HEK293 (cell line): ENCODE measurements around the gene EPHX1.

Source experiments
- ATF2 ChIP-seq: fragments of 450-650 bp; formaldehyde crosslinking; IDR thresholded peaks from 2 replicates; pipeline ENCODE4 v1.5.1; 2016; ENCODE audit warnings: missing biosample characterization, missing genetic modification characterization, low read depth
- KLF1 ChIP-seq: fragments of 450-650 bp; formaldehyde crosslinking; IDR thresholded peaks from 2 replicates; pipeline ENCODE4 v1.5.1; 2016; ENCODE audit warnings: missing biosample characterization, missing genetic modification characterization
- YY1 ChIP-seq: fragments of 450-650 bp; formaldehyde crosslinking; IDR thresholded peaks from 2 replicates; pipeline ENCODE4 v1.5.1; 2018; ENCODE audit warnings: missing biosample characterization, missing genetic modification characterization
- YY2 ChIP-seq: fragments of 450-650 bp; formaldehyde crosslinking; IDR thresholded peaks from 2 replicates; pipeline ENCODE4 v1.5.1; 2016; ENCODE audit warnings: missing biosample characterization, missing genetic modification characterization
- ZBTB7A ChIP-seq: fragments of 450-650 bp; formaldehyde crosslinking; IDR thresholded peaks from 2 replicates; pipeline ENCODE4 v1.5.1; 2016; ENCODE audit warnings: low read depth, missing biosample characterization, missing genetic modification characterization
- ZFP3 ChIP-seq: fragments of 450-650 bp; formaldehyde crosslinking; IDR thresholded peaks from 2 replicates; pipeline ENCODE4 v1.5.1; 2016; ENCODE audit warnings: low read depth, missing biosample characterization, missing genetic modification characterization
- ZNF133 ChIP-seq: fragments of 450-650 bp; formaldehyde crosslinking; IDR thresholded peaks from 2 replicates; pipeline ENCODE4 v1.5.1; 2016; ENCODE audit warnings: missing biosample characterization, missing genetic modification characterization
- ZNF776 ChIP-seq: fragments of 450-650 bp; formaldehyde crosslinking; IDR thresholded peaks from 2 replicates; pipeline ENCODE4 v1.5.0; 2017; ENCODE audit warnings: missing biosample characterization, missing genetic modification characterization, borderline replicate concordance
- TF ChIP-seq, protein P1 (sequence below): fragments of 450-650 bp; formaldehyde crosslinking; IDR thresholded peaks from 2 replicates; pipeline ENCODE4 v1.5.1; 2016; ENCODE audit warnings: missing biosample characterization, missing genetic modification characterization
- TF ChIP-seq, protein P2 (sequence below): fragments of 450-650 bp; formaldehyde crosslinking; IDR thresholded peaks from 2 replicates; pipeline ENCODE4 v1.5.1; 2016; ENCODE audit warnings: missing biosample characterization, missing genetic modification characterization
- TF ChIP-seq, protein P3 (sequence below): fragments of 450-650 bp; formaldehyde crosslinking; IDR thresholded peaks from 2 replicates; pipeline ENCODE4 v1.5.1; 2016; ENCODE audit warnings: missing biosample characterization, missing genetic modification characterization
- TF ChIP-seq, protein P4 (sequence below): fragments of 450-650 bp; formaldehyde crosslinking; IDR thresholded peaks from 2 replicates; pipeline ENCODE4 v1.5.1; 2017; ENCODE audit warnings: missing biosample characterization, missing genetic modification characterization

- TF ChIP-seq ZFP3 (tag by site-specific recombination) (no peak), ATF2 (tag by site-specific recombination) (no peak), KLF1 (tag by site-specific recombination) (no peak), ZNF776 (tag by site-specific recombination) (no peak), ZNF133 (tag by site-specific recombination) (no peak), YY2 (tag by site-specific recombination) (no peak), ZBTB7A (tag by site-specific recombination) (no peak), YY1 (no peak)
- TF ChIP-seq, protein P1, sequence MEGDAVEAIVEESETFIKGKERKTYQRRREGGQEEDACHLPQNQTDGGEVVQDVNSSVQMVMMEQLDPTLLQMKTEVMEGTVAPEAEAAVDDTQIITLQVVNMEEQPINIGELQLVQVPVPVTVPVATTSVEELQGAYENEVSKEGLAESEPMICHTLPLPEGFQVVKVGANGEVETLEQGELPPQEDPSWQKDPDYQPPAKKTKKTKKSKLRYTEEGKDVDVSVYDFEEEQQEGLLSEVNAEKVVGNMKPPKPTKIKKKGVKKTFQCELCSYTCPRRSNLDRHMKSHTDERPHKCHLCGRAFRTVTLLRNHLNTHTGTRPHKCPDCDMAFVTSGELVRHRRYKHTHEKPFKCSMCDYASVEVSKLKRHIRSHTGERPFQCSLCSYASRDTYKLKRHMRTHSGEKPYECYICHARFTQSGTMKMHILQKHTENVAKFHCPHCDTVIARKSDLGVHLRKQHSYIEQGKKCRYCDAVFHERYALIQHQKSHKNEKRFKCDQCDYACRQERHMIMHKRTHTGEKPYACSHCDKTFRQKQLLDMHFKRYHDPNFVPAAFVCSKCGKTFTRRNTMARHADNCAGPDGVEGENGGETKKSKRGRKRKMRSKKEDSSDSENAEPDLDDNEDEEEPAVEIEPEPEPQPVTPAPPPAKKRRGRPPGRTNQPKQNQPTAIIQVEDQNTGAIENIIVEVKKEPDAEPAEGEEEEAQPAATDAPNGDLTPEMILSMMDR (tag by site-specific recombination), result no peak
- TF ChIP-seq, protein P2, sequence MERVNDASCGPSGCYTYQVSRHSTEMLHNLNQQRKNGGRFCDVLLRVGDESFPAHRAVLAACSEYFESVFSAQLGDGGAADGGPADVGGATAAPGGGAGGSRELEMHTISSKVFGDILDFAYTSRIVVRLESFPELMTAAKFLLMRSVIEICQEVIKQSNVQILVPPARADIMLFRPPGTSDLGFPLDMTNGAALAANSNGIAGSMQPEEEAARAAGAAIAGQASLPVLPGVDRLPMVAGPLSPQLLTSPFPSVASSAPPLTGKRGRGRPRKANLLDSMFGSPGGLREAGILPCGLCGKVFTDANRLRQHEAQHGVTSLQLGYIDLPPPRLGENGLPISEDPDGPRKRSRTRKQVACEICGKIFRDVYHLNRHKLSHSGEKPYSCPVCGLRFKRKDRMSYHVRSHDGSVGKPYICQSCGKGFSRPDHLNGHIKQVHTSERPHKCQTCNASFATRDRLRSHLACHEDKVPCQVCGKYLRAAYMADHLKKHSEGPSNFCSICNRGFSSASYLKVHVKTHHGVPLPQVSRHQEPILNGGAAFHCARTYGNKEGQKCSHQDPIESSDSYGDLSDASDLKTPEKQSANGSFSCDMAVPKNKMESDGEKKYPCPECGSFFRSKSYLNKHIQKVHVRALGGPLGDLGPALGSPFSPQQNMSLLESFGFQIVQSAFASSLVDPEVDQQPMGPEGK, result no peak
- TF ChIP-seq, protein P3, sequence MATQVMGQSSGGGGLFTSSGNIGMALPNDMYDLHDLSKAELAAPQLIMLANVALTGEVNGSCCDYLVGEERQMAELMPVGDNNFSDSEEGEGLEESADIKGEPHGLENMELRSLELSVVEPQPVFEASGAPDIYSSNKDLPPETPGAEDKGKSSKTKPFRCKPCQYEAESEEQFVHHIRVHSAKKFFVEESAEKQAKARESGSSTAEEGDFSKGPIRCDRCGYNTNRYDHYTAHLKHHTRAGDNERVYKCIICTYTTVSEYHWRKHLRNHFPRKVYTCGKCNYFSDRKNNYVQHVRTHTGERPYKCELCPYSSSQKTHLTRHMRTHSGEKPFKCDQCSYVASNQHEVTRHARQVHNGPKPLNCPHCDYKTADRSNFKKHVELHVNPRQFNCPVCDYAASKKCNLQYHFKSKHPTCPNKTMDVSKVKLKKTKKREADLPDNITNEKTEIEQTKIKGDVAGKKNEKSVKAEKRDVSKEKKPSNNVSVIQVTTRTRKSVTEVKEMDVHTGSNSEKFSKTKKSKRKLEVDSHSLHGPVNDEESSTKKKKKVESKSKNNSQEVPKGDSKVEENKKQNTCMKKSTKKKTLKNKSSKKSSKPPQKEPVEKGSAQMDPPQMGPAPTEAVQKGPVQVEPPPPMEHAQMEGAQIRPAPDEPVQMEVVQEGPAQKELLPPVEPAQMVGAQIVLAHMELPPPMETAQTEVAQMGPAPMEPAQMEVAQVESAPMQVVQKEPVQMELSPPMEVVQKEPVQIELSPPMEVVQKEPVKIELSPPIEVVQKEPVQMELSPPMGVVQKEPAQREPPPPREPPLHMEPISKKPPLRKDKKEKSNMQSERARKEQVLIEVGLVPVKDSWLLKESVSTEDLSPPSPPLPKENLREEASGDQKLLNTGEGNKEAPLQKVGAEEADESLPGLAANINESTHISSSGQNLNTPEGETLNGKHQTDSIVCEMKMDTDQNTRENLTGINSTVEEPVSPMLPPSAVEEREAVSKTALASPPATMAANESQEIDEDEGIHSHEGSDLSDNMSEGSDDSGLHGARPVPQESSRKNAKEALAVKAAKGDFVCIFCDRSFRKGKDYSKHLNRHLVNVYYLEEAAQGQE (tag by site-specific recombination), result no peak
- TF ChIP-seq, protein P4, sequence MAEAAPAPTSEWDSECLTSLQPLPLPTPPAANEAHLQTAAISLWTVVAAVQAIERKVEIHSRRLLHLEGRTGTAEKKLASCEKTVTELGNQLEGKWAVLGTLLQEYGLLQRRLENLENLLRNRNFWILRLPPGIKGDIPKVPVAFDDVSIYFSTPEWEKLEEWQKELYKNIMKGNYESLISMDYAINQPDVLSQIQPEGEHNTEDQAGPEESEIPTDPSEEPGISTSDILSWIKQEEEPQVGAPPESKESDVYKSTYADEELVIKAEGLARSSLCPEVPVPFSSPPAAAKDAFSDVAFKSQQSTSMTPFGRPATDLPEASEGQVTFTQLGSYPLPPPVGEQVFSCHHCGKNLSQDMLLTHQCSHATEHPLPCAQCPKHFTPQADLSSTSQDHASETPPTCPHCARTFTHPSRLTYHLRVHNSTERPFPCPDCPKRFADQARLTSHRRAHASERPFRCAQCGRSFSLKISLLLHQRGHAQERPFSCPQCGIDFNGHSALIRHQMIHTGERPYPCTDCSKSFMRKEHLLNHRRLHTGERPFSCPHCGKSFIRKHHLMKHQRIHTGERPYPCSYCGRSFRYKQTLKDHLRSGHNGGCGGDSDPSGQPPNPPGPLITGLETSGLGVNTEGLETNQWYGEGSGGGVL (tag by site-specific recombination), result no peak
These were observed 31.6 kb upstream of the EPHX1 start for GRCh38 chr1:225778337-225778669.
